NOMO-1 treated with DMSO at 0.1 percent for 48 hours (cell line): ENCODE results near the gene RELT.

Source experiments
- DNase-seq: peaks from one replicate; lab custom pipeline; 2025; ENCODE audit not compliant: unreplicated experiment; lab: John Stamatoyannopoulos, UW

The RELT gene, protein sequence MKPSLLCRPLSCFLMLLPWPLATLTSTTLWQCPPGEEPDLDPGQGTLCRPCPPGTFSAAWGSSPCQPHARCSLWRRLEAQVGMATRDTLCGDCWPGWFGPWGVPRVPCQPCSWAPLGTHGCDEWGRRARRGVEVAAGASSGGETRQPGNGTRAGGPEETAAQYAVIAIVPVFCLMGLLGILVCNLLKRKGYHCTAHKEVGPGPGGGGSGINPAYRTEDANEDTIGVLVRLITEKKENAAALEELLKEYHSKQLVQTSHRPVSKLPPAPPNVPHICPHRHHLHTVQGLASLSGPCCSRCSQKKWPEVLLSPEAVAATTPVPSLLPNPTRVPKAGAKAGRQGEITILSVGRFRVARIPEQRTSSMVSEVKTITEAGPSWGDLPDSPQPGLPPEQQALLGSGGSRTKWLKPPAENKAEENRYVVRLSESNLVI

DNA sequence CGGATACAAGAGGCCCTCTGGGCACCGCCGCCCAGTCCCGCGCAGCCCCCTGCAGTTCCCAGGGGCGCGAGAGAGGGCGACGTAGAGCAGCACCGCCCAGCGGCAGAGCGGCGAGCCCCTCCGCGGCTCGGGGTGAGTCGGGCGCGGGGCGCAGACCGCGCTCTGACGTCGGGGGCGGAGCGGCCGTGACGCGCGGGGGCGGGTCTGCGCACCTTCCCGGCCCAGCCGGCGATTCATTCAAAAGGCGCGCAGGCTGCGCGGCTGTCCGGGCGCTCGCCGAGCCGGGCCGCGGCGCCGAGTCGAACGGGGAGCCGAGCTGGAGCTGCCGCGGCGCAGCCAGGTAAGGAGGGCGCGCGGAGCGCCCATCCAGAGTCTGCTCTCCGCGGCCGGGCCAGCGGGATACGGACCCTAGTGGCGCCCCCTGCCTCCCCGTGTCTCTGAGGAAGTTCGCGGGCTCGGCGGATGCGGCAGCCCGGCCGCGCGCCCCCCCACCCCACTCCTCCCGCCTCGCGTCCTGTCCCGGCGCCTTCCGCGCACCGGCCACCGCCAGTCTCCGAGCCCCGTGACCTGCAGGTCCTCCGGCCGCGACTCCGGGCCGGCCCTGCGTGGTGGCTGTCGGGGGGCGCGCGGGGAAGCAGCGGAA is at the start of gene RELT:
RELT (plus strand) TSS at position 240 of the 643 bp plus-strand sequence. CDS start 12,738 bp downstream, outside the sequence.
- peak; percentile 86 for DNase-seq

DNA sequence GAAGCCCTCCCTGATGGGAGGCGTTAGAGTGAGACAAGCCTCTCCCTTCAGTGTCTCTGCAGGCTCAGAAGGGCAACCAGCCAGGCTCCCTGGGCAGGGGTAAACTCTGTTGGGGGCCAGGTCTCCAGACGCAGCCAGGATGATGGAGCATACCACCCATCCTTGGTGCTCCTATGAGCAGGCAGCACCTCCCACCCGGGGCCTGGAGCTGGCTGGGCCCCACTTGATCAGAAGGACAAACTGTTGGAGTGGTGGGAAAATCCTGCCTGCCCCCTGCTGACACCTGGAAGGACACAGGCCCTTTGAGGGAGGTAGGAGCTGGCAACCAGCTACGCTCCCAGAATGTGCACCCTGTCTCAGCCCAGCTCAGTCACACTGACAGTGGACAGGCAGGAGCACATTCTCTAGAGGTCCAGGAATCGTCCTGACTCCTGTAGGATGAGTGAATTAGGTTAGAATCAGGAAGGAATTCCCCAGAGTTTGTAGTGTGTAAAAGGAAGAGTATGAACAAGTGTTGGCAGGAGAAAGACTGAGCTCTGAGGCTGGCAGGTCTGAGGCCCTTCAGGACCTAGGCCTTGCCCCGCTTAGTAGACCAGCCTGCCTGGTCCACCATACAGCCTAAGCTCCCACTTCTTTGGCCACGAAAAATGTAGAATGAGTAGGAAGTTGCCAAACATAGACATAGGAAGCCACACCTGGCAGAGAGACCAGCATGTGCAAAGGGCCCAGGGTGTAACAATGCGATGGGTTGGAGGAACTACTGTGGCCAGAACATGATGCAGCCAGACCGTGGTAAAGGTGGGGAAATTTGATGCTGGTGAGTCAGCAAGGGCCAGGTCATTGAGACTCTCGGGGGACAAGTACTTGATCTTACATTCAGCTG is 49.0 kb upstream of the RELT start:
- DNase-seq: no peak

DNA sequence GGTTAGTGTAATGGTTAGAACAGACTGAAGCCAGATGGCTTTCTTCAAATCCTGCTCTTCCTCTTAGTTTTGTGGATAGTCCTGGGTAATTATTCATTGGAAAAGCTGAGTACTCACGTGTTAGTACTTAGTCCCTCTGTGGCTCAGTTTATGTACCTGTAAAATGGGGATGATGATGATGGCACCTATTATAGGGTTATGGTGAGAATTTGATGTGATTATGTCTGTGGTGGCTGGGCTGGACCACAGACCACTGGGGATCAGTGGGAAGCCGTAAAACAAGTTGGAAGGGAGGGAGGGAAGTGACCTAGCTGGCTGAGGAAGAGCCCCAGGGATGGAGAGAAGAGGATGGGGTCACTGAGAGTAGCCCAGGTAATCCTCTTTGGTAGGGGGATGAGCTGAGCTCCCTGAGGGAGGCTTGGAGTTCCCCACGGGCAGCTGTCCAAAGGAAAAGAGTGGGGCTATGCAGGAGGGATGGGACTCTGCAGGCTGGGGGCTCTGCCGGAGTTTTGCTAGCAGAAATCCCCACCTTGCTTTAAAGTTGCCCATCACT is 48.3 kb upstream of the RELT start:
- DNase-seq: no peak

DNA sequence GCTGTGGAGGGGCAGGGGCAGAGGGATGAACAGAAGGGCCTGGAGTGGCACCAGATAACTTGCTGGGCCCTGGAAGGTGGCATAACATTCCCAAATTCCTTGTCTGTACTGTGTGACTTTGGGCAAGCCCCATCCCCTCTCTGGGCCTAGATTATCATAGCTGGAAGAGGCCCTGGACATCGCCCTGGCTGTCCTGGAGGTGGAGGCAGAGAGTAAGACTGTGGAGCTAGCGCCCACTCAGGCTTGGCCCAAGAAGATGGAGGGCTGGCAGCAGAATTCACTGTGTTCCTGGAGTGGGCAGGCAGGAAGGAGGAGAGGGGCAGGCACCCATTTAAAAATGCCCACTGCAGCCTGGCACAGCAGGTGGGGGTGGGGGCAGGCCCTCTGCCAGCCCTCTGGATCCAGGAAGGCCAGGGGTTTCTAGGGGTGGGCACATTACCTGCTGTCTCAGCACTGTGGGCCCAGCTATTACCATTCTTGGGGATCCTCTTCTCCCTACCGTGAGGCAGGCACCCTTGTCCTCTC is 45.6 kb upstream of the RELT start:
- DNase-seq: no peak

DNA sequence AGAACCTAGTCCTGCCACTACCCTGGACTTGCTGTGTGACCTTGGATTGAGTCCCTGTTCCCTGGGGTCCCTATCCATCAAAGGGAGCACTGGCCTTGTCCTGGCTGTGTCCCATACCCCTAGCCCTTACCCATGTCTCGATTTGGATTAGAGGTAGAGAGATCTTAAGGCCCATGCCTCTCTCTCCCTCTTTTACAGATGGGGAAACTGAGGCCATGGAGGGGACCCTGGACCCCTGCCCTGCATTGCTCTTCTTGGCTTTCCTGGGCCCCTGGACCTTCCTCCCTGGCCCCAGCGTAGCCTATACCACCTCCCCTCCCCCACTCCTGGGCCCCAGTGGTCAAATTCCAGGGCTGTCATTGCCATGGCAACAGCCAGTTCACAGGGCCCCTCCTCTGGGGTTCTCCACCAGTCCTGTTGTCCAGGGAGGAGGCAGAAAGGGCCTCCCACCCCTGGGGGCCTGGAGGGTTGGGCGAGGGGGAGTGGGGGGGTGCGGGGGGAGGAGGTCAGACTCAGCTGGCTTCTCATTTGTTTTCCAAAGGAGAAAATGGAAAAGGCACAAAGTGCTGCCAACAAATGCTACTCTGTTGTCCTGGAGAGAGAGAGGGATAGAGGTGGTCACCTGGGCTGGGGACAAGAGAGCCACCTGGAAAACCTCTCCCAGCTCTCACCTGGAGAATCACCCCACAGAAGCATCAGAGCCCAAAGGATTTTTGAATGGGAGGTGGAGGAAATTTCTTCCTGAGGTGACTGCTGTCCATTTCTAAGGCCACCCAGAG is 44.9 kb upstream of the RELT start:
- DNase-seq: no peak

DNA sequence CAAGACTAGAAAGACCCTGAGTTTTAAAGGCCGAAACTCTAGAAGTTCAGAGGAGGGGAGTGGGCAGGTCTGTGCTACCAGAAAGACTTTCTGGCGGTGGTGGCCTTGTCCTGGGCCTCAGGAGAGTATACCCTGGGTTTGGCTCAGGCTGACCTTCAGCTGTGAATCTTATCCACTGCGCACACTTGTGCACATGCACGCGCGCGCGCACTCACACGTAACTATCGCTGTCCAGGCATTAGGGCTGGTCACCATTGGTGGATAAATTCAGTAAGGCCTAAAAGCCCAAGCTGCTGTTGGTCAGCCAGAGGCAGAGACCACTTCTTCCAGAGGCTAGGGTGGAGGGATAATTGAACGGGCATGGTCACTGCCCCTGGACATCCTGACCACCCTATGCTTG is 43.0 kb upstream of the RELT start:
- DNase-seq: no peak

DNA sequence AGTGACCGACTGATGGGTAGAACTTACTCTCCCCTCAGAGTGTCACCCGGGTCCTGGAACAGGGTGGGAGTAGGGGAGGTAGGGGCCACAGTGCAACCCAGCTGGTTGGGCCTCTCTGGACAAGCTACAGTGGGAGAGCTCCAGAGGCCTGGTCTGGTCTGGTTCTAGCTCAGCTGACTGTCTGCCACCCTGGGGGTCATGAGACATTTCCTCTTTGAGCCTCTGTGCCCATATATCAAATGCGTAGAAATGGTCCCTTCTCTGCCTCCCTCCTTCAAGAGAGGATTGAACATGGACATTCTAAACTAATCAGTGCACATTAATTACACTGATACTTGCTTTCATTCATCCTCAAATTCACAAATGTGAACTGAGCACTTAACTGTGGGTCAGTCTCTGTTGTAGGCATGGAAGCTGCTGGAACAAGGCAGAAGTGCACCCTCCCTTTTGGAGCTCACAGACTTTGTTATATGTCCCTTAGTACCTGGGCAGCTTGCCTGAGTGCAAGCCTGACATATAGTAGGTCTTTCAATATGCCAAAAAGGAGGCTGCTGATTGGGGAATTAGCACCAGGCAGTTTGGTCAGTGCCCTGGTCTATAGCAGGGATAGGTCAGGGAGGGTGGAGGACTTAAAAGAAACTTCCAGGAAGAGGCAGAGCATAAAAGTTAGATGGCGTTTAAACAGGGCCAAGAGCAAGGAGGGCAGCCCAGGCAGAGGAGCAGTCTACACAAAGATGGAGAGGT is 42.4 kb upstream of the RELT start:
- DNase-seq: no peak

DNA sequence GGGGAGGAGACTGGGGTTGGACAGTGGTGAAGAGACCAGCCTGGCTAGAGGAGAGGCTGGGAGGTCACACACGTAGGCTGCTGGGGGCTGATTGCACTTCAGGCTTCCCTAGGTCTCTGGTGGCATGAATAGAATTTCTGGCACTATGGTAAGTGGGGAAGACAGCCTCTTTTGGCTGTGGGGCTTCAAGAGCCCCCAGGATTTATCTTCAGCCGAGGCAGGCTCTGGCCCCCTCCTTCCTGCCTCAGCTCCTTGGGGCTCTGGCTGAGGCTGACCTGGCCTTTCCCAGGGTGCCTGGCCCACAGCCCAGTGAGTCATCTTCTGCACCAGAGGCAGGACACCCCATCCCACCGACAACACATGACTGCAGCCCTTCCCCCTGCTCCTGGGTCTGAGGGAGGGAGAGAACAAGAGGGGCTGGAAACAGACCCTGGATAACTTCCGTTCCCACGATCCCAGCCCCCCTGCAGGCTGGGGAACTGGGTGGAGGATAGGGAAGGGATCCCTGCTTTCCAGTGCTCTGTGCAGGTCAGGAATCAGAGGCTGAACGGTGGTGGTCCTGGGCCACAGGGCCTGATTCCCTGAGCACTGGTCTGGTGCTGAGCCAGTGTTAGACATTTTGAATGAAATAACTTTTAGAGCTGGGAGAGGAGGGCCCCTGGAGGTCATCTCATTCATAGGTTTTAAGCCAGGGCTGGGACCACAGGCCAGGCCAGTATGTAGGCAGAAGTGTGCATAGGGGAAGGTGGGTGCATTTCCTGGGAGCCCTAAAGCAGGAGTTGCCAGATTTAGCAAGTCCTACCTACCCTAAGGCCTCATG is 41.6 kb upstream of the RELT start:
- no peak for DNase-seq

DNA sequence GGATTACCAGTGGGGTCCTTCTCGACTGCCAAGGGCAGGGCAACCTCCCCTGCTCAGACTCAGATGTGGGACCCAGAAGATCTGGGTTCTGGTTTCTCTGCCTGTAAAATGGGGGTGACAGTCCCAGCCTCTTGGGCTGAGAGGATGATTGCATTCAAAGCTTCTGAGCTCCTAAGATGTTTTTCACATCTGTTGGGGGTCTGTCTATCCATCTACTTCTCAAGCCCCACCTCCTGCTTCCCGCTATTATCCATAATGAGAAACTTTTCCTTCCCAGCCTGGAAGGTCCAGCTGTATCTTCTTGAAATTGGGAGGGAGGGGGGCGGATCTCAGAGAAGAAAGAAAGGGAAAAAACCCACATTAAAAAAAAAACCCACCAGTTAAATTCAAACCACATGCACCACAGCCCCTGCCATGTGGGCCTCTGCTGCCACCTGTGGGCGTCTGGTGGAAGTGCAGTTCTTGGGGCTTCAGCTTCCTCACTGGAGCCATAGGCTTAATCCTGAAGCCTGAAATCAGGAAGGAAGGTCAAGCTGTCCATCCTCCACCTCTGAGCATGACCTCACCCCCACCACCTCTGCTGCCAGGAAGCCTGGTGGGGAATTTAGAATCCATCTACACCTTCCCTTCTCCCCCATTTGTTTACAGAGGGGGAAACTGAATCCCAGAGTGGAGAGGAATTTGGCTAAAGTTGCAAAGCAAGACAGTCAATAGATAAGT is 40.8 kb upstream of the RELT start:
- peak; percentile 51 for DNase-seq

DNA sequence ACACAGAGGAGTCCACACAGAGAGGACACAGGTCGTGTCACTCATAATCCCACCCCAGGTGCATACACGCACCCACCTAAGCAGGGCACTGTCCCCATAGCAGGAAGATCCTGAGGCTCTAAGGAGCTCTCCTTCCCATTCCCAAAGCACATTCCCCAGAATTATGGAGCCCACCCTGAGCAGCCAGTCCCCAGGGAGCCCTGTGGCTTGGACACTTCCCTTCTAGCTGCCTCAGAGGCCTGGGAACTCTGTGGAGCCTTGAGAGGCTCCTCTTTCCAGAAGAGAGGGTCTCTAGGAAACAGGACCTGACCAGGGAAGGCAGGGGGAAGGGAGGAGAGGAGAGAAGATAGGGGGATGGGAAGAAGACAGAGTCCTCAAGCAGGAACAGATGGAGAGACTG is 38.4 kb upstream of the RELT start:
- DNase-seq: no peak

DNA sequence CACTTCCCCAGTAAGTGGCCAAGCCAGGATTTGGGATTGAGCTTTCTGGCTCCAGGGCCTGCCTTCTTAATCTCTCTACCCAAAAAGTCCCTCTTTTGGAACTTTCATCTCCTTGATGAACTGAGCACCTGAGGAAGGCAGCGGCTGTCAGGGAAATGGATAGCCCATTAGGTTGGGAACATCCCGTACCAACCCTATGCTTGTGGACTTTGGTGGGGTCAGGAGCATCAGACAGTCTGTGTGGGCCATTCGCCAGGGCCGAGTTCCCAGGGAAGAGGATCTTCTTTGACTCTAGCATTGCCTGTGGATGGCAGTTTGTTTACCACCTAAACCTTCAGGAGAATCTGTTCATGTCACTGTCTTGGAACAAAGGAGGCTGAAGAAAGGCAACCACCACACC is 37.9 kb upstream of the RELT start:
- no peak for DNase-seq

DNA sequence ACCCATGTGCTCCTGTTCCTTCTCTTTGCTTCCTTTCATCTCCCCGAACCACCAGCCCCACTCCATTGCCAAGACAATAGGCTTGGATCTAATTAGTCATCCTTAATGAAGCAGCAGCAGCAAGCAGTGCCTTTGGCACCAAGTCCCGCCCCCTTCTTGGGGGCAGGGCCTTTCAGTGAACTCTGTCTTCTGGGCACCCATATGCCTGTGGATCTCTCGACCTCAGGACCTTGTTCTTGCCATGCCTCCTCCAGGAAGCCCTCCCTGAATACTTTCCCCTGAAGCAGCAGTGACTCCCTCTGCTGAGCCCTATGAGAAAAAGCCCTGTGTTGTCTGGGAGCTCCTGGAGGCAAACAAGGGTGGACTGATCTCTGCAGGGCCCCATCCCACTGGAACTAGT is 36.0 kb upstream of the RELT start:
- no peak for DNase-seq

DNA sequence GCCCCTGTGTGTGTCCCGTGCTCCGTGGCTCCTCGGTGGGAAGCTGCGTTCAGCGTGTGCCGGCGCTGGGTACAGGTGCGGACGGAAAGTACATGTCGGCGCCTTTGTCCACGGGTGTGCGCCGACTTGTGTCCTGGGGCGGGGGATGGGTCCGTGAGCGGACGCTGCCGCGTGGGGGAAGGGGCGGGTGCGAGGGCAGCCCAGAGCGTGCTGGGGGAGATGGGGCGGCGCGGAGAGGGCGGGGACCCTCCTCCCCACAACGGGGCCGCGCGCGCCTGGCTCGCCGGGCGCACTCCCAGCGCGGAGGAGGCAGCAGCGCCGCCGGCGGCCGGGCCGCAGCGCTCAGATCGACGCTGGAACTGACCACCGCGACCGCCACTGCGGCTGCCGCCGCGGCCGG is 33.6 kb upstream of the RELT start:
- DNase-seq: no peak

DNA sequence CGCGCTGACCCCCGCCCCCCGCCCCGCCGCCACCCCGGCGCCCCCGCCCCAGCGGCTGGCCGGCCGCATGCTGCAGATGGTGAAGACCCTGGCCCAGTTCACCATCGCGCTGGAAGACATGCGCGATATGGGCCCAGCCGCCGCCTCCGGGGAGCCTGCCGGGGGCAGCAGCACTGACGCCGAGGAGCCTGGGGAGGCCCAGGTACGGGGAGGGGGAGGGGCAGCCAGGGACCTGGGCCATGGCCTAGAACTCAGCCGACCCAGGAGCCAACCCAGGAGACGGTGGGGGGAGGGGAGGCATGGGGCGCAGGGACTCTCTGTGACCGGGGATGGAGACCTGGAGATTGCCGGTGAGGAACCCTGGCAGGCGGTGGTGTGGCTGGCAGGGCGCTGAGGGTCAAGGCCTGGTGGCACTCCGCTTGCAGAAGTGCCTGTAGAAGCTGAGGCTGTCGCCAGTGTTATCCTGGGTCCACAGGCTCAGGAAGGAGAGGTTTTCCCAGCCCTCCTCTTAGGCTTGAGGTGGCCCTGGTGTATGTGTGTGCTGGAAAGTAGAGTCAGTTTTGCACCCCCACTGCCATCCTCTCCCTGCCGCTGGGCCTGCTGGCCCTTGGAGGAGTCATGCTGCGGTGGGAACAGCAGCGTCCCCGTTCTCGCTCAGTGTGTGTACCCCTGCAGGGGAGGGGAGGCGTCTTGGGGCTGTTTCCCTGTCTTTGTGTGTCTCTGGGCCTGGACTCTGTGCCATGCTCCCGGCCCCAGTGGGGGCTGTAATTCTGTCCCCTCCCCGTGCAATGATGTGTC is 32.9 kb upstream of the RELT start:
- no peak for DNase-seq

DNA sequence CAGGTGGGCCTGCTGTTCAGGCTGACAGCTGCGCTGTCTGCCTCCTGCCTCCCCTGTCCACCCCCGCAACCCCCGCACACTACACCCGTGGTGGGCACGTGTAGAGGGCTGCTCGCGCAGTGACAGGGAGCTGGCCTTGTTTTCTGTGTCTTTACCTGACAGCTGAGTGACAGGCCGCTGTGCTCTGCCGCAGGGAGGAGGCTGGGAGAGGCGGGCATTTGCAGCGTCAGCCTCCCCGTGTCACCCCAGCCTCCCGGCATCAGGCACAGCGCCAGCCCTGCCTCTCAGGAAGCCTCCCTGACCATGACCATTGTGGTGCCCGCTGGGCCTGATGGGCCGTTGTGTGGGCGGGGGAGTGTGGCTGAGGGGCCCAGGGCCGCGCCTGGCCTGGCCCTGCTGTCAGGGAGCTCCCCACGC is 32.0 kb upstream of the RELT start:
- no peak for DNase-seq

DNA sequence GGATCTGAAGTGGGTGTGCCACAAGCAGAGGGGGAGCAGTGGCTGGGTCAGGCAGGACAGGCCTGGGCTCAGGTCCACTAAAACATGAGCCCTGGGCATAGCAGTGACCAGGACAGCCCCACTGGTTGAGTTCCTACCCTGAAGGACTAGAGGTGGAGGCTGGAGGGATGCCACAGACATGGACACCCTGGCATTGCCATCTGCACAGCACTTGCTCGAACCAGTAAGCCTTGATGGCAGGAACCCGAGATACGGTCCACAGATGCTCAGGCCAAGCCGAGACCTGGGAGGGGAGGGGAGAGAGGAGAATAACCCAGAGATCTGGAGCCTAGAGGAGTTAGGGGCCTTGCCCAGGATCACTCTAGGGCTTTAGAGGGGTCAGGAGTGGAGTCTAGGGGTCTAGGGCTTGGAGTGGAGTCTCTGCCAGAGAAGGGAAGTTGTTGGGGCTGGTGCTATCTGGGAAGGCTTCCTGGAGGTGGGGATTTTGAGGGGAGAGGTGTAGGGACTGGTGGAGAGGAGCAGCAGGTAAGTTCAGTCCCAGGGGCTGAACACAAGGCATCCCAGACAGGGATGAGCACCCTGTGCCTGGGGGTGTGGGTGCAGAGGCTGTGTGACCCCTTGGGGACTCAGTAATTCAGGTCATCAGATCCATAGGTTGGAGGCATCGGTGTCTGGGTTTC is 30.6 kb upstream of the RELT start:
- no peak for DNase-seq
